Endothelial cell of hepatic sinusoid (primary cell): ENCODE measurements around the gene APPBP2.
"Not testable (repeated sequence)": the region's sequence is repeated elsewhere in the genome, so short reads cannot be mapped to it uniquely, and the experiment has no call there.

Source experiments
- in situ Hi-C: cut with HindIII; loops from 2 replicates; pipeline ENCODE4 v1.10.0; 2017; ENCODE audit warnings: low sequenced_read_pairs

The APPBP2 gene, protein sequence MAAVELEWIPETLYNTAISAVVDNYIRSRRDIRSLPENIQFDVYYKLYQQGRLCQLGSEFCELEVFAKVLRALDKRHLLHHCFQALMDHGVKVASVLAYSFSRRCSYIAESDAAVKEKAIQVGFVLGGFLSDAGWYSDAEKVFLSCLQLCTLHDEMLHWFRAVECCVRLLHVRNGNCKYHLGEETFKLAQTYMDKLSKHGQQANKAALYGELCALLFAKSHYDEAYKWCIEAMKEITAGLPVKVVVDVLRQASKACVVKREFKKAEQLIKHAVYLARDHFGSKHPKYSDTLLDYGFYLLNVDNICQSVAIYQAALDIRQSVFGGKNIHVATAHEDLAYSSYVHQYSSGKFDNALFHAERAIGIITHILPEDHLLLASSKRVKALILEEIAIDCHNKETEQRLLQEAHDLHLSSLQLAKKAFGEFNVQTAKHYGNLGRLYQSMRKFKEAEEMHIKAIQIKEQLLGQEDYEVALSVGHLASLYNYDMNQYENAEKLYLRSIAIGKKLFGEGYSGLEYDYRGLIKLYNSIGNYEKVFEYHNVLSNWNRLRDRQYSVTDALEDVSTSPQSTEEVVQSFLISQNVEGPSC

DNA sequence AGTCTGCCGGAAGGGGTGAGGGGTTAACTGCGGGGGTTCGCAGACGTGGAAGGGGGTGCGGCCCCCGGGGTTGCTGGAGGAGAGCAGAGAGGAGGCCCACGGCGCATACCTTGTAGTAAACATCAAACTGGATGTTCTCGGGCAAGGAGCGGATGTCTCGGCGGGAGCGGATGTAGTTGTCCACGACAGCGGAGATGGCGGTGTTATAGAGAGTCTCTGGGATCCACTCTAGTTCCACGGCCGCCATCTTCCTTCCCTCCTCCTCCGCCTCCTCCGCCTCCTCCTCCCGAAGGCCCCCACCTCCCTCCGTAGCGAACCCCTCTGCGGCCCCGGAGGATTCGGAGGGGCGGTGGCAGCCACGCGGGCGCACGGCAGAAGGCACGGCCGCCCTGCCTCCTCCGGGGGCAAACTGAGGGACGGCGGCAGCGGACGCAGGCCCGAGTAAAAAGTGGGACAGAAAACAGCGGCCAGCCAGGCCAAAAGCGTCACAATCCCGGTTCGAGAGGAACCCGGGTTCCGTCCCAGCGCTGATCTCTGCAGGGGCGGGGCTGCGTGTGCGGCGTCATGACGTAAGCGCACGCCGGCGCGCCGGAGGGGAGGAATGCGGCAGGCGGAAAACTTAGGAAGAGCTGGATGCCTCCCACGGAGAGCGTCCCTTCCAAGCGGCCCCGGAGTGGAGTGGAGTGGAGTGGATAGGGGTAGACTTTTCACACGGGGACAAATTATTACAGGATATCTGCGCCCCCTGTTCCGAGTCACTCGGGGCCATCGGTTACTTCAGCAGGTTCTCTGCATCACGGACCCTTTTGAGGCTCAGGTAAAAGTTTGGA, at the start of gene APPBP2:
TSS of gene APPBP2 (minus strand) at position 558 of the 830 bp plus-strand sequence. CDS start at position 247, 311 bp downstream.
- in situ Hi-C loops = no loop called here

DNA sequence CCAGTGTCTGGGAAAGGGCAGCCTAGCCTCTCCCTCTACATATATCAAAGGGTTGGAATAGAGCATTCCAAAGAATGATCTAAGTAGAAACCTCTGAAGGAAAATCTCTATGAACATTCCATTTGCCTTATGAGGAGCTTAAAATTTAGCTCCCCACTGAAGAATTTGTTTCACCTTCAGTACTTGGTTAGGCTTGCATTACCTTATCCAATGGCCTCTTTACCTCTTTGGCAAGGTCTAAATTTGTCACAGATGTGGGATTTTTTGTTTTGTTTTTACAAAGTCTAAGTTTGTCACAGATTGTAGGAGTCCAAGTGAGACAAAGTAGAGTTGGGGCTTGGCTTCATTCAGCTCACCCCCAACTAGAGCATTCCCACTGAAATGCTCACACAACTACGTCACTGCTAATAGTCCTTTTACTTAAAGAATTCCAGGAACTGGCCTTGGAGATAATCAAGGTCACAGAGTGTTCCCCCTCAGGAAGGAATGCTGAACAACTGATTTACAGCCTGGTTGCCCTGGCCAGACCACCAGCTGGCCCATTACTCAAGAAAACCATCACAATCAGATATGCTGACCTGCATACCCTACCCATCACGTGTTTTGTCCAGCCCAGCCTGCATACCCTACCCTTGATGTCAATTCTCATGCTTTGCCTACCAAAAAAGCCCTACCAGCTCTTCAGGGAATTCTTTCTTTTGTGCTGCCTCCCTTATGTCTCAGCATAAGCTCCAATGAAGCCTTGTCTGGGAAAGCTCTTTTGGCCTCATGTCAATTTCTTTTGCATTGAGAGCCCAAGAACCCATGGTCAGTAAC, 47.4 kb upstream of the APPBP2 start:
- in situ Hi-C loops = no loop called here

DNA sequence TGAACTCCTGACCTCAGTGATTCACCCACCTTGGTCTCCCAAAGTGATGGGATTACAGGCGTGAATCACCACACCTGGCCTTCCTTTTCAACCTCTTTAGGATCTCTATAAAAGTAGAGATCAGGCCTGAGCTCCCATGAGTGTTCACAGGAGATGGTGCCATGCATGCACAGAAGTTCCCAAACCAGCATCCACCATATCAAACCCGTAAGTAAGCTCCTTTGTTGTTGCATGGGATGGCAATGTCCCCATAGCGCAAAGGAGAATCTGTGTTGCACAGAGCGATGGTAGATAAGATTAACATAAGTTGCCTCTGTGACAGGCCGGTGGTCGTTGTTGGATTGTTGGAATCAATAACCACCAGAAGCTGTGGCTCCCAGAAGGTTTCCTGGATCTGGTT, 39.2 kb upstream of the APPBP2 start:
- in situ Hi-C loops = no loop called here

DNA sequence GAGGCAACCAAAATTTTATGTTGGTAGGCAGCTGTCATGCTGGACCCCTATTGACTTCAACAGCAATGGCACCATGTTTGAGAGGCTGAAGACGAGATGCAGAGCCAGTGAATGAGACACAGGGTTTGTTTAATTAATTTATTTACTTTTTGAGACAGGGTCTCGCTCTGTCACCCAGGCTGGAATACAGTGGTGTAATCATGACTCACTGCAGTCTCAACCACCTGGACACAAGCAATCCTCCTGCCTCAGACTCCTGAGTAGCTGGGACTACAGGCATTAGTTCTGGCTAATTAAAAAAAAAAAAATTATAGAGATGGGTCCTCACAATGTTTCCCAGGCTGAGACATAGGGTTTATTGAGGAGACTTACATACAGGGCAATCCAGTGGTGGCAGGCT, 37.7 kb upstream of the APPBP2 start:
- in situ Hi-C loops = no loop called here

DNA sequence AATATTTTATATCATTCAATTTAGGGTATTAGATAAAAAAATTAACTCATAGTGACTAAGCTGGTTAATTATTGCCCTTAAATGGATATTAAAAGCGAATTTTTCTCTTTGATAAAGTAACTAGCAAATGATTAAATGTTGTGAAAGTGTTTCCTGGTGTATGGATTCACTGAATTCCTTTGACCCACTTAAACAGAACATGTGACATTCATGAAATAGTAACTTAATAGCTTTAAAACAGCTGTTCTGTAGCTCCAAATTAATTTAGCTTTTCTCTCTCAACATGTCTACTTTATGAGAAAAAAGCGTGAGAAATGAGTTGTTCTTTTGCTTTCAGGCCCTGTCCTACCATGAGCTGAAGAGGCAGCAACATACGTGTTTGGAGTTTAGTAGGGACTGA, 36.4 kb upstream of the APPBP2 start:
- in situ Hi-C loops = no loop called here

DNA sequence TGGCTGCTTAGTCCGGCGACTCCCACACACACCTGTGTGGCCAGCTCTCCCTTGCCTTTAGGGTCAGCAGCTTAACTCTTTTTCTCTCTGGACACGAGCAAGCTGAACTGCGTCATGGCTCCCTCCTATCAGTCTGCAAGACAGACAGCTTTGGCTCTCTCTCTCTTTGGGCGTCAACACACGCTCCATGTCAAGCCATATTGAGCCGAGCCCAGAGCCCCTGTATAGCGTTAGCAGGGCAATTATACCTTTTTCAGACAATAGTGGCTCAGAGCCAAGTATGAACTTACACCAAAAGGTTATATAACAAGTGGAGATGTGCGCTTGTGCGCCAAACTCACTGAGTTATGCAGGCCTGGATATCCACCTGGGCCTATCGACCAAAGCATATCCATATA, 34.8 kb upstream of the APPBP2 start:
- in situ Hi-C loops = no loop called here

DNA sequence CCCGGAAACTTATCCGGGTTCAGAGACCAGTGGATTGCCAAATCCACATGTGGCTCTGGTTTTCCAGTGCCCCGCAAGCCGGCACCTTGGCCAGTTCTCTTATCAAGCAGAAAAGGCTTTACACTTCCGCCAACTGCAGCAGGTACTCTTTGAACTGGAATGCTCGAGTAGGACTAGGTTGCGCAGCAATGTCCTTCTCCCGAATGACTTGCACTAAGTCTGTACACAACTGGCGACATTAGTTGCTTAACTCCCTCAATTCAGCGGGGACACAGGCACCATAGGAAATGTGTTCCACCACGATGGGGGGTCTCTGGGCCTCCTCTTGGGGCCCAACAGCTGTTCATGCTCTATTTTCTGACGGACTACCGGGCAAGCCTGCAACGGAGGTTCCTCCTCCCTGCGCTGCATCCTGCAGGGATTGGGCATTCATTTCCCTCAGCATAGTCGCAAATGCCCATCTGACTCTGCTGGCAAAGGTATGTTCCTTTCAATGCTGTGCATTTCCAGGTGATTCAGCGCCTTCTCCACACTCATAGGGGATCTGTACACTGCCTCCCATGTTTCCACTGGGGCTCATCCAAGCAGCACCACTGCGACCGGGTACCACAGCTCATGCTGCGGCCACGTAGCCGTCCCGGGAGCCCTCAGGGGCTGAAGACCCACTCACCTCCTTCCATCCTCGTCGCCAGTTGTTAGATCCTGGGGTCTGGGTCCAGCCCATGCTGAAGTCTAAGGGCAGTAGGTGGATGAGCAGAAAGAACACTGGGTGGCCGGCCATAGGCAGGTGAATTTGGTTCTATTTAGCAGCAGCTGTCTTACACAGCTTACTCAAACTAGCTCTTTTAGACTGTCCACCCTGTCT, 34.2 kb upstream of the APPBP2 start:
- in situ Hi-C loops = no loop called here

DNA sequence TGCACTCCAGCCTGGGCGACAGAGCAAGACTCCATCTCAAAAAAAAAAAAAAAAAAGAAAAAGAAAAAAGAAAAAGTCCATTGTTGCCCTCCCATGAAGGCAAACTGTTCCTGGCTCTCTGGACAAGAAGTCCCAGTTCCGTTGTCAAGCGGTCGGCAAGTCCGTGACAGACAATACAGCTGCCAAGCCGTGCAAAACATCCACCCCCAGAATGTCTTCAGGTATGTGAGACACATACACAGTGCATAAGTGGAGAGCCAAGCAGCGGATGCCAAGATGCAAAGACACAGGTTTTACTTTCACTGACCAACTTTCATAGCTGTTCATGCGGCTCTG, 33.6 kb upstream of the APPBP2 start:
- in situ Hi-C loops = no loop called here

DNA sequence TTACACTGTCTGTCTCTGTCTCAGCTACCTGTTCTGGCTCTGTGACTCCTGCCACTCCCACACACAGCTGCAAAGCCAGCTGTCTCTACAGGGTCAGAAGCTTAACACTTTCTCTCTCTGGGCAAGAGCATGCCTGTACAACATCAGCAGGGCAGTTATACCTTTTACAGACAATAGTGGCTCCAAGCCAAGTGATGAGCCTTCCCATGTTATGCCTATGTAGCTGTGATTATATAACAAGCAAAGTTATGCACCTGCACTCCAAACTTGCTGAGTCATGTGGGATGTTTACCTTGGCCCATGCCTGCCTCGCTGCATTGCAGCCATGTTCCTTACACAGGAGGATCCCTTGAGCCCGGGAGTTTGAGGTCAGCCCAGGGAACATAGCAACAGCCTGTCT, 31.8 kb upstream of the APPBP2 start:
- in situ Hi-C loops = no loop called here

DNA sequence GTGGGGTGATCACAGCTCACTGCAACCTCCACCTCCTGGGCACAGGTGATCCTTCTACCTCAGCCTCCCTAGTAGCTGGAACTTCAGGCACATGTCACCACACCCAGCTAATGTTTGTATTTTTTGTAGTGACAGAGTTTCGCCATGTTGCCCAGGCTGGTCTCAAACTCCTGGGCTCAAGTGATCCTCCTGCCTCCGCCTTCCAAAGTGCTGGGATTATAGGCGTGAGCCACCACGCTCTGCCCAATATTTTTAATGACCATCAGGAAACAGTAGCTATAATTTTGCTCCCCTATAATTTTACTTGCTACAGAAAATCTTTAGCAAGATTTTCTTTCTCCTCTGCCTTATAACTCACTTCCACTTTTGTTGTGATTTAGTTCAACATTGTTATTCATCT, 29.7 kb upstream of the APPBP2 start:
- in situ Hi-C loops = no loop called here

DNA sequence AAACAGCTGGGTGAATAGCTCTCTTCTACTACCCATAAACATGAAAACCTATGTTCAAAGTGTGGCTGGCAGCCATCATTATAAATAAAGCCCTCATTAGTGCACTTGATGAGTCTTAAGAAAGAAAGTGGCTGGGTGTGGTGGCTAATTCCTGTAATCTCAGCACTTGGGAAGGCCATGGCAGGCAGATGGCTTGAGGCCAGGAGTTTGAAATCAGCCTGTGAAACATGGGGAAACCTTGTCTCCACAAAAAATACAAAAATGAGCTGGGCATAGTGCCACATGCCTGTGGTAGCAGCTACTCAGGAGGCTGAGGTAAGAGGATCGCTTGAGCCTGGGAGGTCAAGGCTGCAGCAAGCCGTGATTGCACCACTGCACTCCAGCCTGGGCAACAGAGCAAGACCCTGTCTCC, 28.3 kb upstream of the APPBP2 start:
- in situ Hi-C loops = no loop called here

DNA sequence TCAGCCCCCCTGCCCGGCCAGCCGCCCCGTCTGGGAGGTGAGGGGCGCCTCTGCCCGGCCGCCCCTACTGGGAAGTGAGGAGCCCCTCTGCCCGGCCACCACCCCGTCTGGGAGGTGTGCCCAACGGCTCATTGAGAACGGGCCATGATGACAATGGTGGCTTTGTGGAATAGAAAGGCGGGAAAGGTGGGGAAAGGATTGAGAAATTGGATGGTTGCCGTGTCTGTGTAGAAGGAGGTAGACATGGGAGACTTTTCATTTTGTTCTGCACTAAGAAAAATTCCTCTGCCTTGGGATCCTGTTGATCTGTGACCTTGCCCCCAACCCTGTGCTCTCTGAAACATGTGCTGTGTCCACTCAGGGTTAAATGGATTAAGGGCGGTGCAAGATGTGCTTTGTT, 26.2 kb upstream of the APPBP2 start:
- in situ Hi-C loops = not testable (repeated sequence)

DNA sequence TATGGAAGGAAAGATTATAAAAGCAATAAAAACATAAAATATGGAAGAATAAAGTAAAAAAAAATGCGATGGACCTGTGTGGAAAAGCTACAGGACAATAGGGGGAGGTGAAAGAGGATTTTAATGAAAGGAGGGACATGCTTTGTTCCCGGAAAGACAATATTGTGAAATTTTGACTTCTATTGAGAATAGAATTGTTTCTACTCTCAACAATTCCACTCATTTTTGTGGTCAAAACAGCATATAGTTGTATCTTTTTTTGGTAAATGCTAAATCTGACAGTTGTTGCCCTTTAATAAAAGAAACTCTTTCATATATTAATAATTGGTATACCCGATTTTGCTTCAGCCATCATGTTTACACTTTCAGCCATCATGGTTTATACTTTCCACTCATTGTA, 22.9 kb upstream of the APPBP2 start:
- in situ Hi-C loops = no loop called here

DNA sequence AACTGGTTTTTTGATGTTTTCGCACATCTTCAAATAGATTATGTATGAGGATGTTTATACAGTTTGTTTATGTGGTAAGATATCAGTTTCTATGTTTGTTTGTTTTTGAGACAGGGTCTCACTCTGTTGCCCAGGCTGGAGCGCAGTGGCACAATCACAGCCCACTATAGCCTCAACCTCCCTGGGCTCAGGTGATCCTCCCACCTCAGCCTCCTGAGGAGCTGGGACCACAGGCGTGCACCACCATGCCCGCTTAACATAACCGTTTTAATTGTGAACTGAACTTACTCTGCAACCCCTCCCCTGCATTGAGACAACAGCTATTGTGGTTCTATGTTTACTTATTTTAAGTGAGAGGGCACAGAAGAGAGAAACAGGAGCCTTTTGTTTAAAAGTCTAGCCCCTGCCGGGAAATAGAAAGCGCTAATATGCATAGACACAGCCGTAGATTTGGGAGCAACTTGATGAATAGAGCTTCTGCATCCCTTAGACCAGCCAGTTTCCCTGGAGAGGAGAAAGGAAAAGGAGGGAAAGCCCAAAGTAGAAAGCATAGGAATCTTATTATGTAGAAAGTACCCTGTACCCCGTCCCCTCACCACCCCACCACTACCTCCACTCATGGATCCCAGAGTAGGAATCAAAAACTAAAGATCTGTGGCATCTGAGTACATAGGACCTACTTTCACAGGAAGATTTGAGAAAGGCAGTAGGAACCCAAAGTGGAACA, 19.6 kb upstream of the APPBP2 start:
- in situ Hi-C loops = no loop called here

DNA sequence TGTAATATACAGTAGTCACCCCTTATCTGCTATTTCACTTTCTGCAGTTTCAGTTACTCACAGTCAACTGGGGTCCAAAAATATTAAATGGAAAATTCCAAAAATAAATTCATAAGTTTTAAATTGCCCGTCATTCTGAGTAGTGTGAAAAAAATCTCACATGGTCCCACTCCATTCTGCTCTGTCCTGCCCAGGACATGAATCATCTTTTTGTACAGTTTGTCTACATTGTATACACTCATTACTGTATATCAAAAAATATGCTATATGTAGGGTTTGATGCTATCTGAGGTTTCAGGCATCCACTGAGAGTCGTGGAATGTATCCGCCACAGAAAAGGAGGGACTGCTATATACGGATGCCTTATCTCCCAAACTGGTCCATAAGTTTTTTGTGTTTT, 16.0 kb upstream of the APPBP2 start:
- in situ Hi-C loops = no loop called here

DNA sequence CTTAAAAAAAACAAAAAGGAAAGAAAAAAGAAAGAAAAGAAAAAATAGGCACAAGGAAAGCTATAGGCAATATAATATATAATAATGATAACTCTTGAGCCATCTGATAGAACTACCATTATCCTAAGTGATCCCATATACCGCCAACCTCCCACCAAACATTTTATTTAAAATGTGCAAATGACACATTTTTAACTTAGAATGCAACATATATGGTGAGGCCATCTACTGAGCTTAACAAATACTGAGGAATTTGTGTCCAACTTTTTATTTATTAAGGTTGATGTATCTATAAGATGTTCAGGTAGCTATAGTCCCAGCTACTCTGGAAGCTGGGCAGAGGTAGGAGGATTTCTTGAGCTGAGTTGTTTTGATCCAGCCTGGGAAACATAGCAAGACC, 14.4 kb upstream of the APPBP2 start:
- in situ Hi-C loops = no loop called here

DNA sequence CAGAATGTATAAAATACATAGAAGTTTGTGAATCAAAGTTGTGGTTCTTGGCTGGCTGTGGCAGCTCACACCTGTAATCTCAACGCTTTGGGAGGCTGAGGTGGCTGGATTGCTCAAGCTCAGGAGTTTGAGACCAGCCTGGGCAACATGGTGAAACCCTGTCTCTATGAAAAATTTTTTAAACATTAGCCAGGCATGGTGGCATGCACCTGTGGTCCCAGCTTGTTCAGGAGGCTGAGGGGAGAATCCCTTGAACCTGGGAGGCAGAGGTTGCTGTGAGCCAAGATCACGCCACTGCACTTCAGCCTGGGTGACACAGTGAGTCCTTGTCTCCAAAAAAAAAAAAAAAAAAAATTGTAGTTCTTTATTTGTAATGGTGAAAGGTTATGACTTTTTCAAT, 13.8 kb upstream of the APPBP2 start:
- in situ Hi-C loops = no loop called here

DNA sequence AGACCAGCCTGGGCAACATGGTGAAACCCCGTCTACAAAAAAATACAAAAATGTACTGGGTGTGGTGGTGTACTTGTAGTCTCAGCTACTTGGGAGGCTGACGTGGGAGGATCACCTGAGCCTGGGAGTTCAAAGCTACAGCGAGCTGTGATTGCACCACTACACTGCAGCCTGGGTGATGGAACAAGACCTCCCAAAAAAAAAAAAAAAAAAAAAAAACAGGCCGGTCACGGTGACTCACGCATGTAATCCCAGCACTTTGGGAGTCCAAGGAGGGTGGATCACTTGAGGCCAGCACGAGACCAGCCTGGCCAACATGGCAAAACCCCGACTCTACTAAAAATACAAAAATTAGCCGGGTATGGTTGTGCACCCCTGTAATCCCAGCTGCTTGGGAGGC, 12.7 kb upstream of the APPBP2 start:
- in situ Hi-C loops = no loop called here
